ENCODE data around the gene PIP5K1B.

DNA sequence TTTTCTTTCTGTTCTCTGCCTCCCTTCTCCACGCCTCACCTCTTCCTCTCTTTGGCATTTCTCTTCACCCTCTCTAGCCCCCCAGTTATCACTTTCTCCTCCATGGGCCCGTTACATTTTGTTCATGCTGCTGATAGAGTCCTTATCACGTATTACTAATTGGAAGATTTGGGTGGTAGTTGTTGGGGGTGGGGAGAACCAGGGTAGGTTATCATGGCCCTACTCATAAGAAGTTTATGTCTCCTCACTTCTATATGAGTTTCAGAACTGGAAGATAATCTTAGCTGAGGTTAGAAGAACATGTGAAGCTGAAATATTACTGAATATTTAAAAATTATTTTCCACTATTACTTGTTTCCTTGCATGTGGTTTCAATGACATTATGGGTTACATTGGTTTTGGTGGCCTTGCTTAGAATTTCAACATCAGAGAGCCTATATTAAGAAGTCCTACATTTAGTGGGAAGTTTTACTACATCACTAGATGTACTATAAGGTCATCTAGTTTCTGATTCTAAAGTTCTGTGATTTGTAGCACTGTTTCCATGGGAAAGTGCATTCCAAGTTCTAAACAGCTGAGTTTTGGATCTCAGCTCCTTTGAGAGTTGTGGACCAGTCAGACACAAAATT, 36.8 kb downstream of the PIP5K1B start:
- no peak for TF ChIP-seq CREM (CRISPR knock-in tag; IDR thresholded peaks at IDR 0.05)
- TF ChIP-seq, protein P1, sequence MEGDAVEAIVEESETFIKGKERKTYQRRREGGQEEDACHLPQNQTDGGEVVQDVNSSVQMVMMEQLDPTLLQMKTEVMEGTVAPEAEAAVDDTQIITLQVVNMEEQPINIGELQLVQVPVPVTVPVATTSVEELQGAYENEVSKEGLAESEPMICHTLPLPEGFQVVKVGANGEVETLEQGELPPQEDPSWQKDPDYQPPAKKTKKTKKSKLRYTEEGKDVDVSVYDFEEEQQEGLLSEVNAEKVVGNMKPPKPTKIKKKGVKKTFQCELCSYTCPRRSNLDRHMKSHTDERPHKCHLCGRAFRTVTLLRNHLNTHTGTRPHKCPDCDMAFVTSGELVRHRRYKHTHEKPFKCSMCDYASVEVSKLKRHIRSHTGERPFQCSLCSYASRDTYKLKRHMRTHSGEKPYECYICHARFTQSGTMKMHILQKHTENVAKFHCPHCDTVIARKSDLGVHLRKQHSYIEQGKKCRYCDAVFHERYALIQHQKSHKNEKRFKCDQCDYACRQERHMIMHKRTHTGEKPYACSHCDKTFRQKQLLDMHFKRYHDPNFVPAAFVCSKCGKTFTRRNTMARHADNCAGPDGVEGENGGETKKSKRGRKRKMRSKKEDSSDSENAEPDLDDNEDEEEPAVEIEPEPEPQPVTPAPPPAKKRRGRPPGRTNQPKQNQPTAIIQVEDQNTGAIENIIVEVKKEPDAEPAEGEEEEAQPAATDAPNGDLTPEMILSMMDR (IDR thresholded peaks at IDR 0.05): no peak
- no peak for TF ChIP-seq ZNF263 (CRISPR knock-in tag; IDR thresholded peaks at IDR 0.05; ENCODE audit: low read depth)
- TF ChIP-seq, protein P2, sequence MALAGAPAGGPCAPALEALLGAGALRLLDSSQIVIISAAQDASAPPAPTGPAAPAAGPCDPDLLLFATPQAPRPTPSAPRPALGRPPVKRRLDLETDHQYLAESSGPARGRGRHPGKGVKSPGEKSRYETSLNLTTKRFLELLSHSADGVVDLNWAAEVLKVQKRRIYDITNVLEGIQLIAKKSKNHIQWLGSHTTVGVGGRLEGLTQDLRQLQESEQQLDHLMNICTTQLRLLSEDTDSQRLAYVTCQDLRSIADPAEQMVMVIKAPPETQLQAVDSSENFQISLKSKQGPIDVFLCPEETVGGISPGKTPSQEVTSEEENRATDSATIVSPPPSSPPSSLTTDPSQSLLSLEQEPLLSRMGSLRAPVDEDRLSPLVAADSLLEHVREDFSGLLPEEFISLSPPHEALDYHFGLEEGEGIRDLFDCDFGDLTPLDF (CRISPR knock-in tag; IDR thresholded peaks at IDR 0.05): no peak
- TF ChIP-seq, protein P3, sequence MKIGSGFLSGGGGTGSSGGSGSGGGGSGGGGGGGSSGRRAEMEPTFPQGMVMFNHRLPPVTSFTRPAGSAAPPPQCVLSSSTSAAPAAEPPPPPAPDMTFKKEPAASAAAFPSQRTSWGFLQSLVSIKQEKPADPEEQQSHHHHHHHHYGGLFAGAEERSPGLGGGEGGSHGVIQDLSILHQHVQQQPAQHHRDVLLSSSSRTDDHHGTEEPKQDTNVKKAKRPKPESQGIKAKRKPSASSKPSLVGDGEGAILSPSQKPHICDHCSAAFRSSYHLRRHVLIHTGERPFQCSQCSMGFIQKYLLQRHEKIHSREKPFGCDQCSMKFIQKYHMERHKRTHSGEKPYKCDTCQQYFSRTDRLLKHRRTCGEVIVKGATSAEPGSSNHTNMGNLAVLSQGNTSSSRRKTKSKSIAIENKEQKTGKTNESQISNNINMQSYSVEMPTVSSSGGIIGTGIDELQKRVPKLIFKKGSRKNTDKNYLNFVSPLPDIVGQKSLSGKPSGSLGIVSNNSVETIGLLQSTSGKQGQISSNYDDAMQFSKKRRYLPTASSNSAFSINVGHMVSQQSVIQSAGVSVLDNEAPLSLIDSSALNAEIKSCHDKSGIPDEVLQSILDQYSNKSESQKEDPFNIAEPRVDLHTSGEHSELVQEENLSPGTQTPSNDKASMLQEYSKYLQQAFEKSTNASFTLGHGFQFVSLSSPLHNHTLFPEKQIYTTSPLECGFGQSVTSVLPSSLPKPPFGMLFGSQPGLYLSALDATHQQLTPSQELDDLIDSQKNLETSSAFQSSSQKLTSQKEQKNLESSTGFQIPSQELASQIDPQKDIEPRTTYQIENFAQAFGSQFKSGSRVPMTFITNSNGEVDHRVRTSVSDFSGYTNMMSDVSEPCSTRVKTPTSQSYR (CRISPR knock-in tag; IDR thresholded peaks at IDR 0.05): no peak
- no peak for TF ChIP-seq ESRRA (CRISPR knock-in tag; IDR thresholded peaks at IDR 0.05; ENCODE audit: borderline replicate concordance)
- no peak for TF ChIP-seq SP1 (CRISPR knock-in tag; conservative IDR thresholded peaks at IDR 0.05)
- TF ChIP-seq, protein P4, sequence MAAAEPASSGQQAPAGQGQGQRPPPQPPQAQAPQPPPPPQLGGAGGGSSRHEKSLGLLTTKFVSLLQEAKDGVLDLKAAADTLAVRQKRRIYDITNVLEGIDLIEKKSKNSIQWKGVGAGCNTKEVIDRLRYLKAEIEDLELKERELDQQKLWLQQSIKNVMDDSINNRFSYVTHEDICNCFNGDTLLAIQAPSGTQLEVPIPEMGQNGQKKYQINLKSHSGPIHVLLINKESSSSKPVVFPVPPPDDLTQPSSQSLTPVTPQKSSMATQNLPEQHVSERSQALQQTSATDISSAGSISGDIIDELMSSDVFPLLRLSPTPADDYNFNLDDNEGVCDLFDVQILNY (CRISPR knock-in tag; IDR thresholded peaks at IDR 0.05): no peak
- TF ChIP-seq, protein P5, sequence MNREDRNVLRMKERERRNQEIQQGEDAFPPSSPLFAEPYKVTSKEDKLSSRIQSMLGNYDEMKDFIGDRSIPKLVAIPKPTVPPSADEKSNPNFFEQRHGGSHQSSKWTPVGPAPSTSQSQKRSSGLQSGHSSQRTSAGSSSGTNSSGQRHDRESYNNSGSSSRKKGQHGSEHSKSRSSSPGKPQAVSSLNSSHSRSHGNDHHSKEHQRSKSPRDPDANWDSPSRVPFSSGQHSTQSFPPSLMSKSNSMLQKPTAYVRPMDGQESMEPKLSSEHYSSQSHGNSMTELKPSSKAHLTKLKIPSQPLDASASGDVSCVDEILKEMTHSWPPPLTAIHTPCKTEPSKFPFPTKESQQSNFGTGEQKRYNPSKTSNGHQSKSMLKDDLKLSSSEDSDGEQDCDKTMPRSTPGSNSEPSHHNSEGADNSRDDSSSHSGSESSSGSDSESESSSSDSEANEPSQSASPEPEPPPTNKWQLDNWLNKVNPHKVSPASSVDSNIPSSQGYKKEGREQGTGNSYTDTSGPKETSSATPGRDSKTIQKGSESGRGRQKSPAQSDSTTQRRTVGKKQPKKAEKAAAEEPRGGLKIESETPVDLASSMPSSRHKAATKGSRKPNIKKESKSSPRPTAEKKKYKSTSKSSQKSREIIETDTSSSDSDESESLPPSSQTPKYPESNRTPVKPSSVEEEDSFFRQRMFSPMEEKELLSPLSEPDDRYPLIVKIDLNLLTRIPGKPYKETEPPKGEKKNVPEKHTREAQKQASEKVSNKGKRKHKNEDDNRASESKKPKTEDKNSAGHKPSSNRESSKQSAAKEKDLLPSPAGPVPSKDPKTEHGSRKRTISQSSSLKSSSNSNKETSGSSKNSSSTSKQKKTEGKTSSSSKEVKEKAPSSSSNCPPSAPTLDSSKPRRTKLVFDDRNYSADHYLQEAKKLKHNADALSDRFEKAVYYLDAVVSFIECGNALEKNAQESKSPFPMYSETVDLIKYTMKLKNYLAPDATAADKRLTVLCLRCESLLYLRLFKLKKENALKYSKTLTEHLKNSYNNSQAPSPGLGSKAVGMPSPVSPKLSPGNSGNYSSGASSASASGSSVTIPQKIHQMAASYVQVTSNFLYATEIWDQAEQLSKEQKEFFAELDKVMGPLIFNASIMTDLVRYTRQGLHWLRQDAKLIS (CRISPR knock-in tag; IDR thresholded peaks at IDR 0.05; ENCODE audit: borderline replicate concordance): no peak
- no peak for TF ChIP-seq JUN (CRISPR knock-in tag; IDR thresholded peaks at IDR 0.05)
- no peak for TF ChIP-seq OVOL2 (CRISPR knock-in tag; IDR thresholded peaks at IDR 0.05; ENCODE audit: borderline replicate concordance)
- TF ChIP-seq, protein P6, sequence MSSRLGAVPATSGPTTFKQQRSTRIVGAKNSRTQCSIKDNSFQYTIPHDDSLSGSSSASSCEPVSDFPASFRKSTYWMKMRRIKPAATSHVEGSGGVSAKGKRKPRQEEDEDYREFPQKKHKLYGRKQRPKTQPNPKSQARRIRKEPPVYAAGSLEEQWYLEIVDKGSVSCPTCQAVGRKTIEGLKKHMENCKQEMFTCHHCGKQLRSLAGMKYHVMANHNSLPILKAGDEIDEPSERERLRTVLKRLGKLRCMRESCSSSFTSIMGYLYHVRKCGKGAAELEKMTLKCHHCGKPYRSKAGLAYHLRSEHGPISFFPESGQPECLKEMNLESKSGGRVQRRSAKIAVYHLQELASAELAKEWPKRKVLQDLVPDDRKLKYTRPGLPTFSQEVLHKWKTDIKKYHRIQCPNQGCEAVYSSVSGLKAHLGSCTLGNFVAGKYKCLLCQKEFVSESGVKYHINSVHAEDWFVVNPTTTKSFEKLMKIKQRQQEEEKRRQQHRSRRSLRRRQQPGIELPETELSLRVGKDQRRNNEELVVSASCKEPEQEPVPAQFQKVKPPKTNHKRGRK (CRISPR knock-in tag; IDR thresholded peaks at IDR 0.05; ENCODE audit: borderline replicate concordance): no peak

Measured in WTC11 (cell line).